NOMO-1 treated with dmso at 0.1 percent for 144 hours (cell line): ENCODE data around the gene CCBE1.
"Not testable (repeated sequence)": the region's sequence is repeated elsewhere in the genome, so short reads cannot be mapped to it uniquely, and the experiment has no call there.

Experiments
- DNase-seq: peaks from one replicate; lab custom pipeline; 2025; ENCODE audit not compliant: unreplicated experiment; lab: John Stamatoyannopoulos, UW

The CCBE1 gene

GRCh38 chr18:59658941-59659340, 38.3 kb downstream of the CCBE1 start:
- no peak for DNase-seq

- DNase-seq = no peak
Observed at GRCh38 chr18:59657012-59657411, 40.2 kb downstream of the CCBE1 start.

- no peak for DNase-seq
Observed at GRCh38 chr18:59656373-59656887, 40.8 kb downstream of the CCBE1 start.

- DNase-seq = no peak
Observed at GRCh38 chr18:59655676-59656075, 41.5 kb downstream of the CCBE1 start.

- DNase-seq = no peak
Observed at GRCh38 chr18:59651071-59651470, 46.2 kb downstream of the CCBE1 start.

GRCh38 chr18:59650266-59650820, 46.9 kb downstream of the CCBE1 start:
- DNase-seq = no peak

- no peak for DNase-seq
Observed at GRCh38 chr18:59649591-59649990, 47.6 kb downstream of the CCBE1 start.

GRCh38 chr18:59648469-59648868, 48.8 kb downstream of the CCBE1 start:
- DNase-seq = not testable (repeated sequence)

GRCh38 chr18:59646963-59647307, 50.3 kb downstream of the CCBE1 start:
- no peak for DNase-seq

GRCh38 chr18:59646228-59646962, 50.8 kb downstream of the CCBE1 start:
- no peak for DNase-seq

- DNase-seq = no peak
Observed at GRCh38 chr18:59643740-59644139, 53.5 kb downstream of the CCBE1 start.

- DNase-seq = no peak
Observed at GRCh38 chr18:59640721-59641120, 56.5 kb downstream of the CCBE1 start.

- DNase-seq = no peak
Observed at GRCh38 chr18:59639821-59640220, 57.4 kb downstream of the CCBE1 start.

- no peak for DNase-seq
Observed at GRCh38 chr18:59639136-59639535, 58.1 kb downstream of the CCBE1 start.

- DNase-seq = no peak
Observed at GRCh38 chr18:59633961-59634485, 63.2 kb downstream of the CCBE1 start.

- DNase-seq = no peak
Observed at GRCh38 chr18:59633317-59633716, 63.9 kb downstream of the CCBE1 start.

GRCh38 chr18:59631583-59632181, 65.5 kb downstream of the CCBE1 start:
- DNase-seq = no peak

- no peak for DNase-seq
Observed at GRCh38 chr18:59629894-59630293, 67.3 kb downstream of the CCBE1 start.

GRCh38 chr18:59628995-59629394, 68.2 kb downstream of the CCBE1 start:
- DNase-seq = no peak

GRCh38 chr18:59627414-59627813, 69.8 kb downstream of the CCBE1 start:
- no peak for DNase-seq

GRCh38 chr18:59624369-59624765, 72.9 kb downstream of the CCBE1 start:
- no peak for DNase-seq
